Suprapubic skin (tissue), 4 donors: ENCODE results near the gene JUND.

Source experiments
- CTCF ChIP-seq, 2 donors: fragments of 200-600 bp in 1 of 2; fragments of 450-650 bp in 1 of 2; sonication (generic) in 1 of 2; IDR thresholded peaks; one replicate each; pipeline ENCODE4 v1.5.1; 2016 to 2019; ENCODE audit warnings: antibody characterized with exemption in 2 of 2, mild to moderate bottlenecking in 1 of 2, moderate library complexity in 1 of 2
- EP300 ChIP-seq: sonication (generic); formaldehyde crosslinking; IDR thresholded peaks from one replicate; pipeline ENCODE4 v1.6.1; 2017; ENCODE audit warnings: antibody characterized with exemption
- POLR2A ChIP-seq, 2 donors: fragments of 450-650 bp; IDR thresholded peaks; one replicate each; pipeline ENCODE4 v1.6.1; 2017; ENCODE audit warnings: antibody characterized with exemption in 2 of 2, mild to moderate bottlenecking in 2 of 2, moderate library complexity in 2 of 2
- POLR2AphosphoS5 ChIP-seq, 3 donors: sonication (generic); formaldehyde crosslinking; IDR thresholded peaks; one replicate each; pipeline ENCODE4 v1.6.1; 2017; ENCODE audit warnings: antibody characterized with exemption in 3 of 3

GRCh38 chr19:18306209-18306887, 24.9 kb upstream of the JUND start:
- TF ChIP-seq CTCF (IDR thresholded peaks at IDR 0.05) (no peak), POLR2AphosphoS5 (IDR thresholded peaks at IDR 0.05) (no peak), POLR2A (IDR thresholded peaks at IDR 0.05) (no peak), EP300 (no peak)
